HL-60 (cell line): ENCODE results near the gene ATP2B2.

Experiments used
- CTCF ChIP-seq: IDR thresholded peaks from one replicate; pipeline ENCODE4 v1.5.1; 2011; ENCODE audit warnings: low read length, control low read depth, inconsistent platforms; ENCODE audit not compliant: insufficient read depth
- POLR2AphosphoS5 ChIP-seq: IDR thresholded peaks from 2 replicates; pipeline ENCODE4 v1.6.1; 2012; ENCODE audit warnings: low read depth
- TF ChIP-seq, protein P1 (sequence below): IDR thresholded peaks from 2 replicates; pipeline ENCODE4 v1.6.1; 2012; ENCODE audit warnings: low read depth; ENCODE audit not compliant: insufficient replicate concordance

GRCh38 chr3:10465161-10465560 is 40.2 kb downstream of the ATP2B2 start:
- TF ChIP-seq CTCF: no peak
- no peak for TF ChIP-seq POLR2AphosphoS5
- TF ChIP-seq, protein P1, sequence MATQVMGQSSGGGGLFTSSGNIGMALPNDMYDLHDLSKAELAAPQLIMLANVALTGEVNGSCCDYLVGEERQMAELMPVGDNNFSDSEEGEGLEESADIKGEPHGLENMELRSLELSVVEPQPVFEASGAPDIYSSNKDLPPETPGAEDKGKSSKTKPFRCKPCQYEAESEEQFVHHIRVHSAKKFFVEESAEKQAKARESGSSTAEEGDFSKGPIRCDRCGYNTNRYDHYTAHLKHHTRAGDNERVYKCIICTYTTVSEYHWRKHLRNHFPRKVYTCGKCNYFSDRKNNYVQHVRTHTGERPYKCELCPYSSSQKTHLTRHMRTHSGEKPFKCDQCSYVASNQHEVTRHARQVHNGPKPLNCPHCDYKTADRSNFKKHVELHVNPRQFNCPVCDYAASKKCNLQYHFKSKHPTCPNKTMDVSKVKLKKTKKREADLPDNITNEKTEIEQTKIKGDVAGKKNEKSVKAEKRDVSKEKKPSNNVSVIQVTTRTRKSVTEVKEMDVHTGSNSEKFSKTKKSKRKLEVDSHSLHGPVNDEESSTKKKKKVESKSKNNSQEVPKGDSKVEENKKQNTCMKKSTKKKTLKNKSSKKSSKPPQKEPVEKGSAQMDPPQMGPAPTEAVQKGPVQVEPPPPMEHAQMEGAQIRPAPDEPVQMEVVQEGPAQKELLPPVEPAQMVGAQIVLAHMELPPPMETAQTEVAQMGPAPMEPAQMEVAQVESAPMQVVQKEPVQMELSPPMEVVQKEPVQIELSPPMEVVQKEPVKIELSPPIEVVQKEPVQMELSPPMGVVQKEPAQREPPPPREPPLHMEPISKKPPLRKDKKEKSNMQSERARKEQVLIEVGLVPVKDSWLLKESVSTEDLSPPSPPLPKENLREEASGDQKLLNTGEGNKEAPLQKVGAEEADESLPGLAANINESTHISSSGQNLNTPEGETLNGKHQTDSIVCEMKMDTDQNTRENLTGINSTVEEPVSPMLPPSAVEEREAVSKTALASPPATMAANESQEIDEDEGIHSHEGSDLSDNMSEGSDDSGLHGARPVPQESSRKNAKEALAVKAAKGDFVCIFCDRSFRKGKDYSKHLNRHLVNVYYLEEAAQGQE: no peak
